ENCODE results near the gene KRI1. TPM values are rescaled to one million over a fixed set of nuclear protein-coding genes. Genes with fewer than 3 reads are reported as not detected.

KRI1 gene
- total RNA-seq, 4 donors from 2014 or later: 16.0 to 28.0 (median 20.1) TPM

- H3K4me3 ChIP-seq: no peak within 1 kb of the TSS
Measured at GRCh38 chr19:10587022-10587838, 21.4 kb upstream of the KRI1 start, which contains the start of gene AP1M2. AP1M2 (minus strand) TSS chr19:10587312; CDS start chr19:10587231, 81 bp downstream.

GRCh38 chr19:10586396-10586795, 20.6 kb upstream of the KRI1 start:
- Histone ChIP-seq H3K36me3 (no peaks in the 10 kb centered on the region), H3K4me3 (no peak overlapping the region), H3K9me3 (no peaks in the 10 kb centered on the region), H3K27me3 (peaks cover 64% of the 10 kb centered on the region), H3K27ac (no peak overlapping the region), H3K4me1 (peaks cover 0 to 2% (median under 1%) of the 10 kb centered on the region in 3 donors)
- TF ChIP-seq EP300 (IDR thresholded peaks at IDR 0.05): no peak
- TF ChIP-seq POLR2AphosphoS5 (IDR thresholded peaks at IDR 0.05): no peak
- no peak for TF ChIP-seq POLR2A (IDR thresholded peaks at IDR 0.05)
- TF ChIP-seq, protein P1, sequence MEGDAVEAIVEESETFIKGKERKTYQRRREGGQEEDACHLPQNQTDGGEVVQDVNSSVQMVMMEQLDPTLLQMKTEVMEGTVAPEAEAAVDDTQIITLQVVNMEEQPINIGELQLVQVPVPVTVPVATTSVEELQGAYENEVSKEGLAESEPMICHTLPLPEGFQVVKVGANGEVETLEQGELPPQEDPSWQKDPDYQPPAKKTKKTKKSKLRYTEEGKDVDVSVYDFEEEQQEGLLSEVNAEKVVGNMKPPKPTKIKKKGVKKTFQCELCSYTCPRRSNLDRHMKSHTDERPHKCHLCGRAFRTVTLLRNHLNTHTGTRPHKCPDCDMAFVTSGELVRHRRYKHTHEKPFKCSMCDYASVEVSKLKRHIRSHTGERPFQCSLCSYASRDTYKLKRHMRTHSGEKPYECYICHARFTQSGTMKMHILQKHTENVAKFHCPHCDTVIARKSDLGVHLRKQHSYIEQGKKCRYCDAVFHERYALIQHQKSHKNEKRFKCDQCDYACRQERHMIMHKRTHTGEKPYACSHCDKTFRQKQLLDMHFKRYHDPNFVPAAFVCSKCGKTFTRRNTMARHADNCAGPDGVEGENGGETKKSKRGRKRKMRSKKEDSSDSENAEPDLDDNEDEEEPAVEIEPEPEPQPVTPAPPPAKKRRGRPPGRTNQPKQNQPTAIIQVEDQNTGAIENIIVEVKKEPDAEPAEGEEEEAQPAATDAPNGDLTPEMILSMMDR (IDR thresholded peaks at IDR 0.05): no peak
- no peak for ATAC-seq
- 76 to 92% methylated on average over 2 to 6 of the region's 6 CpGs for WGBS, 2 donors (ENCODE audit: low coverage in 1 of 2)

More at GRCh38 chr19:10587022-10587838, 21.4 kb upstream of the KRI1 start, which contains the start of gene AP1M2:
- no peak for ATAC-seq
- TF ChIP-seq, protein P1 (IDR thresholded peaks at IDR 0.05): no peak
- no peak for TF ChIP-seq POLR2AphosphoS5 (IDR thresholded peaks at IDR 0.05)
- TF ChIP-seq POLR2A (IDR thresholded peaks at IDR 0.05): no peak
- TF ChIP-seq EP300 (IDR thresholded peaks at IDR 0.05): no peak
- peaks cover 65% of the 10 kb centered on the region for H3K27me3 ChIP-seq
- no peaks in the 10 kb centered on the region for H3K36me3 ChIP-seq
- H3K27ac ChIP-seq: no peak within 1 kb of the TSS
- 33 to 65% methylated on average over 6 to 12 of the region's 35 CpGs for WGBS, 2 donors (ENCODE audit: low coverage in 1 of 2)
- no peaks in the 10 kb centered on the region for H3K4me1 ChIP-seq
- H3K9me3 ChIP-seq: no peaks in the 10 kb centered on the region

- WGBS, 2 donors (ENCODE audit: low coverage in 1 of 2): 82% methylated on average over 2 to 8 of the region's 9 CpGs
Measured at GRCh38 chr19:10583036-10583776, 17.4 kb upstream of the KRI1 start.

DNA sequence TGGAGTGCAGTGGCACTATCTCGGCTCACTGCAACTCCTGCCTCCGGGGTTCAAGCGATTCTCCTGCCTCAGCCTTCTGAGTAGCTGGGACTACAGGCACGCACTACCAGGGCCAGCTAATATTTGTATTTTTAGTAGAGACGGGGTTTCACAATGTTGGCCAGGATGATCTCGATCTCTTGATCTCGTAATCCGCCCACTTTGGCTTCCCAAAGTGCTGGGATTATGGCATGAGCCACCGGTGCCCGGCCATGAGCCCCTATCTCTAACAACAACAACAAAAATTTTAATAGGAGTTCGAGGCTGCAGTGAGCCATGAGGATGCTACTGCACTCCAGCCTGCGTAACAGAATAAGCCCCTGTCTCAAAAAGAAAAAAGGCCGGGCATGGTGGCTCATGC, 16.3 kb upstream of the KRI1 start:
- no peak for ATAC-seq
- WGBS, 2 donors (ENCODE audit: low coverage in 1 of 2): 87 to 93% methylated on average over 5 to 8 of the region's 13 CpGs
- Histone ChIP-seq H3K27me3 (peaks cover 23% of the 10 kb centered on the region), H3K27ac (no peak overlapping the region), H3K4me3 (no peak overlapping the region), H3K4me1 (peaks cover 0 to 11% (median 4%) of the 10 kb centered on the region in 3 donors), H3K36me3 (no peaks in the 10 kb centered on the region), H3K9me3 (no peaks in the 10 kb centered on the region)
- TF ChIP-seq POLR2AphosphoS5 (IDR thresholded peaks at IDR 0.05): no peak
- no peak for TF ChIP-seq POLR2A (IDR thresholded peaks at IDR 0.05)
- TF ChIP-seq, protein P1 (IDR thresholded peaks at IDR 0.05): no peak
- TF ChIP-seq EP300 (IDR thresholded peaks at IDR 0.05): no peak

More at GRCh38 chr19:10583036-10583776, 17.4 kb upstream of the KRI1 start:
- Histone ChIP-seq H3K27me3 (peaks cover 34% of the 10 kb centered on the region), H3K9me3 (no peaks in the 10 kb centered on the region), H3K4me3 (no peak overlapping the region), H3K36me3 (no peaks in the 10 kb centered on the region), H3K27ac (no peak overlapping the region), H3K4me1 (peaks cover 0 to 11% (median 4%) of the 10 kb centered on the region in 3 donors)
- TF ChIP-seq, protein P1 (IDR thresholded peaks at IDR 0.05): no peak
- TF ChIP-seq EP300 (IDR thresholded peaks at IDR 0.05) (no peak), POLR2A (IDR thresholded peaks at IDR 0.05) (no peak), POLR2AphosphoS5 (IDR thresholded peaks at IDR 0.05) (no peak)
- no peak for ATAC-seq

Measured in gastroesophageal sphincter (tissue), 4 donors.